Measurements from ENCODE around the gene LGR6. TPM values are rescaled to one million over a fixed set of nuclear protein-coding genes. Genes with fewer than 3 reads are reported as not detected.
"Not testable (repeated sequence)": the region's sequence is repeated elsewhere in the genome, so short reads cannot be mapped to it uniquely, and the experiment has no call there.

The LGR6 gene, protein sequence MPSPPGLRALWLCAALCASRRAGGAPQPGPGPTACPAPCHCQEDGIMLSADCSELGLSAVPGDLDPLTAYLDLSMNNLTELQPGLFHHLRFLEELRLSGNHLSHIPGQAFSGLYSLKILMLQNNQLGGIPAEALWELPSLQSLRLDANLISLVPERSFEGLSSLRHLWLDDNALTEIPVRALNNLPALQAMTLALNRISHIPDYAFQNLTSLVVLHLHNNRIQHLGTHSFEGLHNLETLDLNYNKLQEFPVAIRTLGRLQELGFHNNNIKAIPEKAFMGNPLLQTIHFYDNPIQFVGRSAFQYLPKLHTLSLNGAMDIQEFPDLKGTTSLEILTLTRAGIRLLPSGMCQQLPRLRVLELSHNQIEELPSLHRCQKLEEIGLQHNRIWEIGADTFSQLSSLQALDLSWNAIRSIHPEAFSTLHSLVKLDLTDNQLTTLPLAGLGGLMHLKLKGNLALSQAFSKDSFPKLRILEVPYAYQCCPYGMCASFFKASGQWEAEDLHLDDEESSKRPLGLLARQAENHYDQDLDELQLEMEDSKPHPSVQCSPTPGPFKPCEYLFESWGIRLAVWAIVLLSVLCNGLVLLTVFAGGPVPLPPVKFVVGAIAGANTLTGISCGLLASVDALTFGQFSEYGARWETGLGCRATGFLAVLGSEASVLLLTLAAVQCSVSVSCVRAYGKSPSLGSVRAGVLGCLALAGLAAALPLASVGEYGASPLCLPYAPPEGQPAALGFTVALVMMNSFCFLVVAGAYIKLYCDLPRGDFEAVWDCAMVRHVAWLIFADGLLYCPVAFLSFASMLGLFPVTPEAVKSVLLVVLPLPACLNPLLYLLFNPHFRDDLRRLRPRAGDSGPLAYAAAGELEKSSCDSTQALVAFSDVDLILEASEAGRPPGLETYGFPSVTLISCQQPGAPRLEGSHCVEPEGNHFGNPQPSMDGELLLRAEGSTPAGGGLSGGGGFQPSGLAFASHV
- total RNA-seq (2014; rRNA removed; shearing (Covaris generic)): not detected in 2 replicates

- no peak for DNase-seq (ENCODE audit: low spot score)
- in situ Hi-C loops (cut with HindIII; ENCODE audit: low sequenced_read_pairs): no loop called here
Observed at GRCh38 chr1:202193614-202194327, at the start of gene LGR6. LGR6 (plus strand) TSS chr1:202193799; CDS start chr1:202193990, 191 bp downstream.

- in situ Hi-C loops (cut with HindIII; ENCODE audit: low sequenced_read_pairs): loop anchor here (25.0 kb wide), 1 partner anchor 132 kb away; the partner anchor contains the start of gene ELF3
- peak; percentile 71 for DNase-seq (ENCODE audit: low spot score)
Observed at GRCh38 chr1:202144402-202145067, 49.1 kb upstream of the LGR6 start, which contains the start of gene ARL8A. ARL8A (minus strand) TSS chr1:202144737; CDS start chr1:202144572, 165 bp downstream.

DNA sequence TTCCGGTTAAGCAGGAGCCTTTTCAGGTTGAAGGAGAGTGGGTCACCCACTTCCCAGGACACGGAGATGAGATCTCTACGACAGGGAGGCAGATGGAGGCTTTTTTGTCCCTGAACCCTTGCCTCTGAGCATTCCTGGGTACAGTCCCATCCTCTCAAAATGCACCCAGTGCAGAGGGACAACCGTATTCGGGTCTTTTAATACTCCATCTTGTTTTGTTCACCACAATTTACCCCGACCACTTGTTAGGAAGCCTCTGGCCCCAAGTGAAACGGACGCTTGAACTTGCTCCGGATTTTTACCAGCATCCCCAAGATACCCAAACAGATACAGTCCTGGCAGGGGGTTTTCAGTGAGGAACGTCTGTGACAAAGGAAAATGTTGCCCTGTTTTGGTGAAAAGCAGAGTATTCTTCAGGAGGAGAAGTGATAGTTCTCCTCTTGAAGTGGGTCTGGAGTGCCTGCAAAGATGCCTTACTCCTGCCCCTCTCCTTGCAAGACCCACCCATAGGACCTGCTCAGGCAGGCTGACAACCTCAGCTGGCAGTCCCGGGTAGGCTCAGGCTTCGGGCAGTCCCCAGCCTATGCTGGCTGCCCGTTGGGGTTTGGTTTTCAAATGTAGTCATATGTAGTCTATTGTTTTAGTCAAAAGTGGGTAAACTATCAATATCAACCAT, 48.4 kb upstream of the LGR6 start:
- peak; percentile 56 for DNase-seq (ENCODE audit: low spot score)
- in situ Hi-C loops (cut with HindIII; ENCODE audit: low sequenced_read_pairs): loop anchor here (25.0 kb wide), 1 partner anchor 133 kb away; the partner anchor contains the start of gene ELF3

DNA sequence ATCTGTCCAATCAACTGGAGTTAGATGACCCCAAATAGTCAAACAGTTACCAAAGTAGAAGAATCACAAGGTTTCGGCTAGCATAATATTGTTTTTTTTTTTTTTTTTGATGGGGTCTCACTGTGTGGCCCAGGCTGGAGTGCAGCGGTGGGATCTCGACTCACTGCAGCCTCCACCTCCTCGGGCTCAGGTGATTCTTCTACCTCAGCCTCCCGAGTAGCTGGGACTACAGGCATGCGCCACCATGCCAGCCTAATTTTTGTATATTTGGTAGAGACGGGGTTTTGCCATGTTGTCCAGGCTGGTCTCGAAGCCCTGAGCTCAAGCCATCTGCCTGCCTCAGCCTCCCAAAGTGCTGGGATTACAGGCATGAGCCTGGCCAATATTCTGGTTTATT, 47.9 kb upstream of the LGR6 start:
- in situ Hi-C loops (cut with HindIII; ENCODE audit: low sequenced_read_pairs): loop anchor here (25.0 kb wide), 1 partner anchor 133 kb away; the partner anchor contains the start of gene ELF3
- not testable (repeated sequence) for DNase-seq (ENCODE audit: low spot score)

DNA sequence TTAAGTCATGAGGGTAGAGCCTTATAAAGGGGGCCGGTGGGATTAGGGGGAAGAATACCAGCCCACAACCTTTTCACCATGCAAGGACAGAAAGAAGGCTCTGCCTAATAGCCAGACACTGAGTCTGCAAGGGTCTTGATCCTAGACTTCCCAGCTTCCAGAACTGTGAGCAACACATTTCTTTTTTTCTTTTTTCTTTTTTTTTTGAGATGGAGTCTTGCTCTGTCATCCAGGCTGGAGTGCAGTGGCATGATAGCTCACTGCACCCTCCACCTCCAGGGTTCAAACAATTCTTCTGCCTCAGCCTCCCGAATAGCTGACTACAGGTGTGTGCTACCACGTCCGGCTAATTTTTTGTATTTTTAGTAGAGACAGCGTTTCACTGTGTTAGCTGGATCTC, 47.3 kb upstream of the LGR6 start:
- in situ Hi-C loops (cut with HindIII; ENCODE audit: low sequenced_read_pairs): loop anchor here (25.0 kb wide), 1 partner anchor 134 kb away; the partner anchor contains the start of gene ELF3
- DNase-seq (ENCODE audit: low spot score): no peak

DNA sequence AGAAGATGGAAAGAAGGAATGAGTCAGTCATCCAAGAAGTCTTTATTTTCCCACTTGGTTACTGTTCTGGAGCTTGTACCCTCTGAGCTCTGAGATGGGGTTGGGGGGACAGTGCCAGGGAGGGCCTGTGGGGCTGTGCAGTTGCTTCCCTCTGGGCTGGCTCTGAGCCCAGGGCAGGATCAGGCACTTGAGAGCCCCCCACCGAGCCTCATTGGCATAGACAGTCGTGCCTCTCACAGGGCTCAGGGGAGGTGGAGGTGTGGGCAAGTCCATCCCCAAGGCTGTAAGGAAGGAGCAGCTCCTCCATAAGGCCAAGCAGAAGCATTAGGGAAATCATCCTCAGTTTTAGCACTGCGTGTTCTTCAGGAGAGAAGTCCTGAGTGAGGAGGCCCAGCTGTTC, 46.6 kb upstream of the LGR6 start:
- in situ Hi-C loops (cut with HindIII; ENCODE audit: low sequenced_read_pairs): loop anchor here (25.0 kb wide), 1 partner anchor 135 kb away; the partner anchor contains the start of gene ELF3
- no peak for DNase-seq (ENCODE audit: low spot score)

DNA sequence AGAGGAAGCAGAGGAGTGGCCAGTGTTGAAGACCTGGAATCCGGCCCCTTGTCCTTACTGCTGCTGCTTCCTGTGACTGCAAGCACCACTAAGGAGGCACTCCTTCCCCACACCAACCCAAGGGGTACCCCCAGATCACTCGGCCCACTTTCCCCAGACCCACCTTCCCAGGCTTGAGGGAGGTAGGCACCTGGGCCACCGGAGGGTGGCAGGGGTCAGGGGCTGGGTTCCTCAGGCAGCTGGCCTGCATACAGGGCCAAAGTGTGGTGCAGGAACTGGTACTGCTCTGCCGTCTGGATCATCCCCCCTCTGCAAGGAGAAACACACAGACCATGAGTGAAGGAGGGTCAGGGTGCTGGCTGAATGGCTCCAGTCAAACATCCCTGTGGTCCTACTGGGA, 45.2 kb upstream of the LGR6 start:
- in situ Hi-C loops (cut with HindIII; ENCODE audit: low sequenced_read_pairs): loop anchor here (25.0 kb wide), 1 partner anchor 136 kb away; the partner anchor contains the start of gene ELF3
- no peak for DNase-seq (ENCODE audit: low spot score)

- no peak for DNase-seq (ENCODE audit: low spot score)
- in situ Hi-C loops (cut with HindIII; ENCODE audit: low sequenced_read_pairs): loop anchor here (25.0 kb wide), 1 partner anchor 137 kb away; the partner anchor contains the start of gene ELF3
Observed at GRCh38 chr1:202149566-202149965, 44.0 kb upstream of the LGR6 start.

DNA sequence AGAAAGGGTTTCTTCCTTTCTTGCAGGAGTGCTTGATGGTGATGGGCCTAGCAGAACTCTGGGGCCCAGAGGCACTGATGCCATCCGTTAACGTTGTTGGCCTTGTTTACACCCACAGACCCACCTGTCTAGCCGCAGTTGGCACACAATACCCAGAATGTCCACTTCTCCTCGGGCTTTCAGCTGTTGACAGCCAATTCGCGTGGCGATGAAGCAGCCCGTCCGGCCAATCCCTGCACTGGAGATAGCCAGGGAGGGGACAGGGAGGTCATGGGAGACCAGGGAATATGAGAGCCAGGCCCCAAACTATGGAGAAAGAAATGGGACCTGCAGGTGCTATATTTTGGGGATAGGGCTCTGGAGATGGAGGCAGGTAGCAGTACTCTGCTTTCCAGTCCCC, 43.4 kb upstream of the LGR6 start:
- in situ Hi-C loops (cut with HindIII; ENCODE audit: low sequenced_read_pairs): no loop called here
- no peak for DNase-seq (ENCODE audit: low spot score)

DNA sequence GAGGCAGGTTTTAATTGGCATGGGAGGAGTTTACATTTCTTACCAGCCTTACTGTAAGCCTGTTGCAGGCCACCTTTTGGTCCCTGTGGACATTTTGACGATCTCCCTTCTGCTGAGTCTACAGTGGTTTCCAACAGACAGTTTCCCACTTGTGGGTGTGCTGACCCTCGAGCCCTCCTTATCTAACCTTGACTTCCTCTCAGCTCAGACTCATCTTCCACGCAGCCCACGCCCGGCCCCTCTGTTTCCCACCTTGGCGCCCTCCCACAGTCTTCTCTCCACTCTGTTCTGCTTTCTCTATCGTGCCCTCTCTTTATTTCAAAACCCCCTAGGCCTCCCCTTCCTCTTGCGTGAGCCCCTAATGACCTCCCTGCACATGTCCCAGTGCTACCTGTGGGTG, 43.0 kb upstream of the LGR6 start:
- in situ Hi-C loops (cut with HindIII; ENCODE audit: low sequenced_read_pairs): no loop called here
- DNase-seq (ENCODE audit: low spot score): no peak

DNA sequence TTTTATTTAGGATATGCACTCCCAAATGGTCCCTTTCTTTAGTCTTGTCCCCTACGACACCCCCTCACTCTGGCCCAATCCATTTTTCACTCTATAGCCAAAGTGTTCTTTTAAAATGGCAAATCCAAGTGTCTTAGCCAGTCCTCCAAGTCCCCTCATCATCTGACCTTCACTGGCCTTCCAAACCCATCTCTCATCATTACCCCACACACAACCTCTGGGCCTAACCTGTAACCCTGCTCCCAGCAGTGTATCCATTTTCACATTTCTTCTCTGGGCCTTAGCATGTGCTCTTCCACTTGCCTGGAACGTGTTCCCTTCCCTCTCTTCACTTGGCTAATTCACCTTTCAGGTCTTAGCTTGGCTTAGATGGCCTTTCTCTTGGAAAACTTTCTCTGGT, 42.6 kb upstream of the LGR6 start:
- in situ Hi-C loops (cut with HindIII; ENCODE audit: low sequenced_read_pairs): no loop called here
- no peak for DNase-seq (ENCODE audit: low spot score)

DNA sequence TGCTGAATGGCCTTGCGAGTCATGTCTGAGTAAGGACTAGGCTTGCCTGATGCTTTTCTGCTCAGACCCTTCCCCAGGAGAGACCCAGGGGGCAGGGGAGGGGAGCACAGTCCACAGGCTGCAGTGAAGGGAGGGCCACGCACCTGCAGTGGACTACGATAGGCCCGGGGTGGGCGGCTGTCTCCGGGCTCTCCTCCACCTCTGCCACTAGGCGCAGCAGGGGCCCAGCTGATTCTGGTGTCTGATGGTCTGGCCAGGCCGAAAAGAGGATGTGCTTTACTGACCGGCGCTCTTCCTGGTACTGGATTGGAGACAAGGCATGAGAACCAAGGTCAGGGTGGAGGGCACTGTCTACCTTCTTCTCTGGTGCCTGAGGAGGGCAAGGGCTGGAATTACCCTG, 41.2 kb upstream of the LGR6 start:
- in situ Hi-C loops (cut with HindIII; ENCODE audit: low sequenced_read_pairs): no loop called here
- no peak for DNase-seq (ENCODE audit: low spot score)

DNA sequence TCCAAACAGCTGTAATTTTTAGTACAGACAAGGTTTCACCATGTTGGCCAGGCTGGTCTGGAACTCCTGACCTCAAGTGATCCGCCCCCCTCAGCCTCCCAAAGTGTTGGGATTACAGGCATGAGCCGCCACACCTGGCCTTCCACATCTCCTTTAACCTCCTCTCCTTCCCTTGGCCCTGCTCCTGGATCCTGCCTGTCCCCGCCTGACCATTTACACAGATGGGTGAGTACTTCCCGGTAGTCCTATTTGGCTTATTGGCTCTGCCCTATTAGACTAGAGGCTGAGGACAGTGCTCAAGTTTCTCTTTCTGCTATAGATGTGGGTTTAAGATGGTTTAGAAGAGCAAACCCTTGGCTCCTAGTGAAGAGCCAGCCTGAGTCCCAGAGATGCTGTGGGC, 40.3 kb upstream of the LGR6 start:
- DNase-seq (ENCODE audit: low spot score): no peak
- in situ Hi-C loops (cut with HindIII; ENCODE audit: low sequenced_read_pairs): no loop called here

DNA sequence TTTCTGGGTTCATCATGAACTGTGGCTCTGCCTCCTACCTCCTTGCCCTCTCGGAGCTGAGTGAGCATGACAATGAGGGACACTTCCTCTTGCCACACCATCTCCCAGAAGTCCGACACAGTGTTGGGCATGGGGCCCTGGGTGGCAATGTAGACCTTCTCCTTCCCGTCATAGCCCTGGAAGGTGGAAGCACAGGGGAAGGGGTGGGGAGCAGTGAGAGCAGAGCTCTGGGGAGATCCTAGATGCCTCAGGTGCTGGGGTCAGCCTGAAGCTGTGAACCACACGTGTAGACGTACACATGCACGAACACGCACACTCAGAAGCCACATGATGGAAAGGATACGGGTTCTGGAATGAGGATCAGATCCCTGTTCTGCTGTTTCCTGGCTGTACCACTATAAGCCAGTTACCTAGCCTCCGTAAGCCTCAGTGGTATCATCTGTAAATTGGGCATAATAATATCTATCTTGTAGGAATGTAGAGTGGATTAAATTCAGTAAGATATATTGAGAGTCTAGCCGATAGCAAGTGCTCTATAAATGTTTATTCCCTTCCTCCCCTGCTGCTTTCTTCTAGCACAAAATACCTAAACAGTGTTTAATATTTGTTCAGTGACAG, 39.3 kb upstream of the LGR6 start:
- in situ Hi-C loops (cut with HindIII; ENCODE audit: low sequenced_read_pairs): no loop called here
- DNase-seq (ENCODE audit: low spot score): no peak

GRCh38 chr1:202154766-202155477, 38.7 kb upstream of the LGR6 start:
- DNase-seq (ENCODE audit: low spot score): peak; percentile 43
- in situ Hi-C loops (cut with HindIII; ENCODE audit: low sequenced_read_pairs): no loop called here

DNA sequence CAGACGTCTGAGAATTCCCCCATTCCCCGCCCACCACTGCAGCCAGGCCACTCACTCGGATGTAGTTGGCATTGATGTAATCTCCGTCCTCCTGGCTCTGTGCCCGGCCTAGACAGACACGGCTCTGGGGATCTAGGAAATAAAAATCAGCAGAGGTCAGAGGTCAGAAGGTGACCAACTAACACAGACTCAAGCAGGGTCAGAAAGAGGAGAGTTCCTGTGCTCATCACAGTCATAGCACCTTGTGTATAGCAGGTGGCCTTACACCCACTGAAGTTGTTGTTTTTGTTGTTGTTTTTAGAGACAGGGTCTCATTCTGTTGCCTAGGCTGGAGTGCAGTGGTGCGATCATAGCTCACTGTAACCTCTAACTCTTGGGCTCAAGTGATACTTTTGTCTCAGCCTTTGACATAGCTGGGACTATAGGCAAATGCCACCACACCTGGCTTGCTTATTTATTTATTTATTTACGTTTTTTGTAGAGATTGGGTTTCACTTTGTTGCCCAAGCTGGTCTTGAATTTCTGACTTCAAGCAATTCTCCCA, 38.0 kb upstream of the LGR6 start:
- no peak for DNase-seq (ENCODE audit: low spot score)
- in situ Hi-C loops (cut with HindIII; ENCODE audit: low sequenced_read_pairs): no loop called here

DNA sequence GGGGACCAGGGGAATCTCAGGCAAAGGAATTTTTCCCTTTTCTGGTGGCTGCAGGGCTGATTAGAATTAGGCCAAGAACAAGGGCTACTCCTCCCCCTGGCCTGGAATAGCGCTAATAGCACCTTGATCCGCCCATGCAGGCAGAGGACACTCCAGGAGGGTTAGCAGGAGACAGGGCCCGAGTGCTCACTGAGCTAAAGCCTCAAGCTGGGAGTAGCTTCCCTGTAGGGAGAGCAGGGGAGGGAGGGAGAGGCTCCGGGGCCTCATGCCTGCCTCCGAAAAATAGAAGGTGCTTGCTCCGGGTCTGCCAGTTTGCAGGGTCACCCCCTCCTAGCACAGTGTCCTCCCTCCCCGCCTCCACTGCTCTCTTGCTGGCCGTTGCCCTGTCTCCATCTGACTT, 37.0 kb upstream of the LGR6 start:
- in situ Hi-C loops (cut with HindIII; ENCODE audit: low sequenced_read_pairs): no loop called here
- DNase-seq (ENCODE audit: low spot score): no peak

Data from G401 (cell line).